H1 (cell line): ENCODE results near the gene MT1X. TPM values are rescaled to one million over a fixed set of nuclear protein-coding genes. Genes with fewer than 3 reads are reported as not detected.

Experiments used
- CTCF ChIA-PET: fragments of 300-600 bp; sonication (Branson Sonifier 250); formaldehyde crosslinking; loops from one replicate; lab custom pipeline; 2021; ENCODE audit not compliant: partially characterized antibody; lab: Charles Lee
- POLR2A ChIA-PET: fragments of 300-600 bp; sonication (Branson Sonifier 250); formaldehyde crosslinking; loops from one replicate; lab custom pipeline; 2021; ENCODE audit warnings: inconsistent platforms; ENCODE audit not compliant: partially characterized antibody; lab: Charles Lee
- DNase-seq, 2 experiments: peaks; one replicate each; pipeline versions ENCODE4 v3.0.0 to v3.0.0-alpha.2; 2010 to 2022; ENCODE audit warnings: low spot score in 2 of 2, low read depth in 1 of 2, mixed read lengths in 1 of 2
- FAIRE-seq: peaks from 2 replicates; lab custom pipeline; 2011; peaks lifted over from hg19 to GRCh38; lab: Jason Lieb, UNC
- H2AFZ ChIP-seq: 2 replicates; pipeline ENCODE4 v1.8.1; 2012; ENCODE audit warnings: low read length, inconsistent platforms
- H2AK5ac ChIP-seq: 2 replicates; pipeline ENCODE4 v1.6.1; 2013; ENCODE audit warnings: low read depth, low read length
- H2BK120ac ChIP-seq: replicated peaks from 2 replicates; pipeline ENCODE3; 2013; ENCODE audit warnings: low read depth, low read length, inconsistent platforms
- H2BK12ac ChIP-seq: 2 replicates; pipeline ENCODE4 v1.6.1; 2013; ENCODE audit warnings: low read depth, low read length
- H2BK15ac ChIP-seq: 2 replicates; pipeline ENCODE4 v1.6.1; 2013; ENCODE audit warnings: low read length
- H2BK20ac ChIP-seq: 2 replicates; pipeline ENCODE4 v1.6.1; 2013; ENCODE audit warnings: low read length
- H2BK5ac ChIP-seq: 2 replicates; pipeline ENCODE4 v1.6.1; 2013; ENCODE audit warnings: low read depth, low read length
- H3K14ac ChIP-seq: 2 replicates; pipeline ENCODE4 v1.6.1; 2013; ENCODE audit warnings: inconsistent platforms; ENCODE audit not compliant: insufficient read length
- H3K18ac ChIP-seq: 2 replicates; pipeline ENCODE4 v1.6.1; 2013; ENCODE audit warnings: low read length; ENCODE audit errors: extremely low read depth
- H3K23ac ChIP-seq: 2 replicates; pipeline ENCODE4 v1.6.1; 2013; ENCODE audit warnings: inconsistent platforms; ENCODE audit not compliant: insufficient read length
- H3K23me2 ChIP-seq: 2 replicates; pipeline ENCODE4 v1.6.1; 2013; ENCODE audit warnings: low read depth, low read length
- H3K27ac ChIP-seq: 2 replicates; pipeline ENCODE4 v1.6.1; 2011; ENCODE audit warnings: low read depth, low read length, inconsistent platforms
- H3K27me3 ChIP-seq, 4 experiments: replicated peaks in 1 of 4; 1 replicate in 1 of 4; 2 replicates in 3 of 4; pipeline versions ENCODE4 v1.6.1 to v1.8.1; 2011 to 2013; ENCODE audit warnings: low read length in 3 of 4, mild to moderate bottlenecking in 3 of 4, inconsistent platforms in 2 of 4, mixed read lengths in 2 of 4, moderate library complexity in 1 of 4; ENCODE audit not compliant: control insufficient read depth in 3 of 4, insufficient read depth in 3 of 4; ENCODE audit errors: extremely low read depth in 1 of 4
- H3K36me3 ChIP-seq, 4 experiments: 2 replicates each; pipeline versions ENCODE4 v1.6.1 to v1.8.1; 2011 to 2013; ENCODE audit warnings: mild to moderate bottlenecking in 4 of 4, low read length in 3 of 4, moderate library complexity in 2 of 4, control low read depth in 1 of 4, inconsistent platforms in 1 of 4; ENCODE audit not compliant: insufficient read depth in 4 of 4, control insufficient read depth in 2 of 4
- H3K4ac ChIP-seq: replicated peaks from 2 replicates; pipeline ENCODE3; 2013; ENCODE audit warnings: low read length, low read depth, mixed read lengths, inconsistent platforms; ENCODE audit not compliant: insufficient read length
- H3K4me1 ChIP-seq, 4 experiments: replicated peaks in 1 of 4; 1 replicate in 1 of 4; 2 replicates in 3 of 4; pipeline versions ENCODE4 v1.6.1 to v1.8.1; 2011 to 2013; ENCODE audit warnings: low read length in 3 of 4, inconsistent platforms in 2 of 4, mixed read lengths in 1 of 4; ENCODE audit not compliant: insufficient read depth in 4 of 4, control insufficient read depth in 3 of 4
- H3K4me2 ChIP-seq, 2 experiments: 2 replicates each; pipeline versions ENCODE4 v1.6.1 to v1.8.1; 2011 to 2013; ENCODE audit warnings: low read depth in 2 of 2, low read length in 2 of 2, control low read depth in 1 of 2, inconsistent platforms in 1 of 2, mild to moderate bottlenecking in 1 of 2; ENCODE audit not compliant: insufficient read depth in 1 of 2
- H3K4me3 ChIP-seq, 4 experiments: fragments of 200-600, 300-600 bp in 1 of 4; sonication (generic), shearing (Covaris generic), sonication (Bioruptor Twin) in 1 of 4; 2 replicates each; pipeline versions ENCODE4 v1.5.1 to v1.8.1; 2011 to 2016; ENCODE audit warnings: low read length in 4 of 4, low read depth in 3 of 4, control low read depth in 2 of 4, inconsistent platforms in 2 of 4, mild to moderate bottlenecking in 2 of 4, mixed read lengths in 1 of 4, moderate library complexity in 1 of 4; ENCODE audit not compliant: insufficient read depth in 2 of 4; ENCODE audit errors: extremely low read depth in 1 of 4
- H3K56ac ChIP-seq: replicated peaks from 2 replicates; pipeline ENCODE3; 2013; ENCODE audit warnings: low read depth, mild to moderate bottlenecking, mixed read lengths, low read length, inconsistent platforms; ENCODE audit not compliant: insufficient read length
- H3K79me1 ChIP-seq: 2 replicates; pipeline ENCODE4 v1.6.1; 2013; ENCODE audit warnings: low read depth, low read length, control low read depth
- H3K79me2 ChIP-seq, 2 experiments: 2 replicates each; pipeline versions ENCODE4 v1.6.1 to v1.8.1; 2012 to 2013; ENCODE audit warnings: low read length in 2 of 2, mild to moderate bottlenecking in 2 of 2, inconsistent platforms in 1 of 2; ENCODE audit not compliant: insufficient read depth in 2 of 2, control insufficient read depth in 1 of 2
- H3K9ac ChIP-seq, 4 experiments: replicated peaks in 1 of 4; 1 replicate in 1 of 4; 2 replicates in 3 of 4; pipeline versions ENCODE4 v1.6.1 to v1.8.1; 2011 to 2013; ENCODE audit warnings: low read depth in 3 of 4, low read length in 3 of 4, control low read depth in 2 of 4, mild to moderate bottlenecking in 2 of 4, moderate library complexity in 2 of 4, inconsistent platforms in 1 of 4; ENCODE audit errors: extremely low read depth in 1 of 4
- H3K9me3 ChIP-seq, 2 experiments: 2 replicates each; pipeline versions ENCODE4 v1.6.1 to v1.8.1; 2012 to 2013; ENCODE audit warnings: mild to moderate bottlenecking in 2 of 2, moderate library complexity in 2 of 2, control low read depth in 1 of 2, inconsistent platforms in 1 of 2, low read depth in 1 of 2, low read length in 1 of 2, mixed read lengths in 1 of 2; ENCODE audit not compliant: insufficient read depth in 2 of 2
- H4K20me1 ChIP-seq, 2 experiments: replicated peaks in 1 of 2; 2 replicates each; pipeline versions ENCODE3 to v1.8.1; 2011 to 2013; ENCODE audit warnings: inconsistent platforms in 2 of 2, low read length in 2 of 2, mild to moderate bottlenecking in 1 of 2; ENCODE audit not compliant: insufficient read depth in 2 of 2, control insufficient read depth in 1 of 2
- H4K5ac ChIP-seq: 2 replicates; pipeline ENCODE4 v1.6.1; 2013; ENCODE audit warnings: low read length, low read depth, mixed read lengths, inconsistent platforms; ENCODE audit not compliant: insufficient read length
- H4K8ac ChIP-seq: 2 replicates; pipeline ENCODE4 v1.8.0; 2013; ENCODE audit warnings: mild to moderate bottlenecking, moderate library complexity, low read length, inconsistent platforms; ENCODE audit not compliant: insufficient read depth; ENCODE audit errors: extremely low read depth
- H4K91ac ChIP-seq: replicated peaks from 2 replicates; pipeline ENCODE3; 2013; ENCODE audit warnings: low read length, mixed read lengths, inconsistent platforms; ENCODE audit not compliant: insufficient read length
- CEBPB ChIP-seq: IDR thresholded peaks from 2 replicates; pipeline ENCODE4 v1.6.1; 2012; ENCODE audit warnings: low read depth, low read length
- EZH2 ChIP-seq: fragments of 200-600 bp; sonication (generic); IDR thresholded peaks from 2 replicates; pipeline ENCODE4 v1.7.1; 2012; ENCODE audit warnings: low read depth, mild to moderate bottlenecking, moderate library complexity, low read length, inconsistent platforms; ENCODE audit not compliant: severe bottlenecking
- POLR2A ChIP-seq, 2 experiments: IDR thresholded peaks; 1 replicate in 1 of 2; 2 replicates in 1 of 2; pipeline ENCODE4 v1.6.1; 2011; ENCODE audit warnings: low read depth in 2 of 2, low read length in 2 of 2, mild to moderate bottlenecking in 2 of 2; ENCODE audit errors: control extremely low read depth in 1 of 2
- RFX5 ChIP-seq: IDR thresholded peaks from 2 replicates; pipeline ENCODE4 v1.6.1; 2011; ENCODE audit warnings: low read depth, low read length, improper control_type of control experiment, borderline replicate concordance
- SP4 ChIP-seq: IDR thresholded peaks from 2 replicates; pipeline ENCODE4 v1.6.1; 2012; ENCODE audit warnings: low read length, inconsistent platforms
- WGBS, 2 experiments: shearing (Covaris generic) in 1 of 2; methylation state at CpG; one replicate each; pipeline versions ENCODE4 v1.1.6 to v1.1.7; 2013 to 2015; ENCODE audit warnings: low lambda C conversion rate in 2 of 2, mixed read lengths in 2 of 2, inconsistent platforms in 1 of 2, low coverage in 1 of 2, missing lambda C conversion rate in 1 of 2; ENCODE audit not compliant: insufficient replicate concordance in 2 of 2, insufficient coverage in 1 of 2, insufficient read length in 1 of 2; ENCODE audit errors: extremely low coverage in 1 of 2, missing lambda C conversion rate in 1 of 2; 5-methylcytosine and 5-hydroxymethylcytosine counted together
- polyA plus RNA-seq, 7 experiments: library from polyadenylated mRNA; depleted of rRNA in 3 of 7; stranded (reverse) in 5 of 7; unstranded in 2 of 7; fragments of >200 nt in 5 of 7; fragments of 200-250 nt in 2 of 7; gene quantifications; 1 replicate in 5 of 7; 2 replicates in 1 of 7; 4 replicates in 1 of 7; pipeline versions ENCODE4 v1.2.1 to v1.2.3, GENCODE V29; 2011 to 2013; ENCODE audit warnings: missing spikeins in 2 of 7, mixed read lengths in 2 of 7
- total RNA-seq: library from RNA; stranded (reverse); fragmentation: NEBNext Ultra II Directional; extraction: Animal tissue kit (Norgen Biotek cat#: 25700); gene quantifications from 2 replicates; pipeline ENCODE4 v1.2.1, GENCODE V29; 2021

MT1X gene
- total and polyA plus RNA-seq, 2 of the 8 experiments (the other 6 are each of a cell fraction or from before 2014, with no cell fraction given): 52.4 to 1,060 TPM

- H4K91ac ChIP-seq: no peak overlapping the region
- no peak overlapping the region for H2BK5ac ChIP-seq
- DNase-seq (no peak), FAIRE-seq (no peak)
- 64% methylated on average over 1 of the region's 1 CpG; no CpG with 5 or more reads in 1 of the 2 experiments for WGBS, 2 experiments
- no peak overlapping the region for H3K23ac ChIP-seq
- no peaks in the 10 kb centered on the region; a peak in 2 of 7 replicates for H3K27me3 ChIP-seq
- no peak overlapping the region for H3K9ac ChIP-seq
- H4K5ac ChIP-seq: no peak overlapping the region
- H3K56ac ChIP-seq: no peak overlapping the region
- H3K79me2 ChIP-seq: no peaks in the 10 kb centered on the region
- H2AFZ ChIP-seq: no peak overlapping the region
- H3K9me3 ChIP-seq: peaks cover 0 to 4% of the 10 kb centered on the region in 2 experiments; a peak in 1 of 4 replicates
- no peak overlapping the region for H2BK20ac ChIP-seq
- ChIA-PET CTCF (interaction anchor here (0.6 to 4.8 kb wide), 15 partner anchors 7 to 124 kb away, joined by 3 to 85 read pairs (median 24); partner anchors contain the start of genes MT1B, MT1G, MT1H and MT1X), POLR2A (interaction anchor here (0.9 to 3.3 kb wide), 3 partner anchors 16 to 75 kb away, joined by 5 to 25 read pairs (median 24); partner anchors contain the start of genes MT1E and MT1X)
- H2BK12ac ChIP-seq: no peak overlapping the region
- H3K4me3 ChIP-seq: no peak overlapping the region
- H3K4me1 ChIP-seq: peaks cover 0 to 2% (median 0%) of the 10 kb centered on the region in 4 experiments; a peak in 1 of 7 replicates
- no peak overlapping the region for H3K4ac ChIP-seq
- no peaks in the 10 kb centered on the region for H3K36me3 ChIP-seq
- no peak overlapping the region for H3K4me2 ChIP-seq
- no peaks in the 10 kb centered on the region for H3K23me2 ChIP-seq
- no peaks in the 10 kb centered on the region for H4K20me1 ChIP-seq
- H3K14ac ChIP-seq: no peak overlapping the region
- TF ChIP-seq EZH2 (no peak), CEBPB (peak; percentile 42; the same call in 1 of the 2 replicates), SP4 (no peak), RFX5 (no peak), POLR2A (IDR thresholded peaks at IDR 0.05; ENCODE audit: control extremely low read depth in 1 of 2, low read depth in 2 of 2, low read length in 2 of 2) (no peak)
- H3K79me1 ChIP-seq: no peaks in the 10 kb centered on the region
- no peak overlapping the region for H3K27ac ChIP-seq
- H4K8ac ChIP-seq: no peak overlapping the region
- H3K18ac ChIP-seq: no peak overlapping the region
- H2BK120ac ChIP-seq: no peak overlapping the region
- no peak overlapping the region for H2AK5ac ChIP-seq
- H2BK15ac ChIP-seq: no peak overlapping the region
Measured at GRCh38 chr16:56700195-56700594, 17.9 kb downstream of the MT1X start.
